ENCODE results near the gene INSYN1.

Gene INSYN1

GRCh38 chr15:73773428-73773827 lies 20.3 kb upstream of the INSYN1 start:
- DNase-seq (ENCODE audit: low spot score): no peak

GRCh38 chr15:73771385-73772045 lies 18.4 kb upstream of the INSYN1 start:
- DNase-seq (ENCODE audit: low spot score): no peak

GRCh38 chr15:73770050-73770449 lies 16.9 kb upstream of the INSYN1 start:
- DNase-seq (ENCODE audit: low spot score): no peak

GRCh38 chr15:73767806-73768501 lies 14.8 kb upstream of the INSYN1 start:
- no peak for DNase-seq (ENCODE audit: low spot score)

GRCh38 chr15:73766598-73766997 lies 13.4 kb upstream of the INSYN1 start:
- no peak for DNase-seq (ENCODE audit: low spot score)

- DNase-seq (ENCODE audit: low spot score): no peak
These were observed 12.6 kb upstream of the INSYN1 start for GRCh38 chr15:73765778-73766177.

GRCh38 chr15:73763931-73764330 lies 10.8 kb upstream of the INSYN1 start:
- no peak for DNase-seq (ENCODE audit: low spot score)

GRCh38 chr15:73760330-73761329 lies 7.5 kb upstream of the INSYN1 start:
- no peak for DNase-seq (ENCODE audit: low spot score)

GRCh38 chr15:73758461-73758860 lies 5.3 kb upstream of the INSYN1 start:
- DNase-seq (ENCODE audit: low spot score): no peak

- DNase-seq (ENCODE audit: low spot score): no peak
These were observed 4.4 kb upstream of the INSYN1 start for GRCh38 chr15:73757571-73757970.

GRCh38 chr15:73756947-73757513 lies 3.9 kb upstream of the INSYN1 start:
- DNase-seq (ENCODE audit: low spot score): no peak

GRCh38 chr15:73756390-73756789 lies 3.2 kb upstream of the INSYN1 start:
- no peak for DNase-seq (ENCODE audit: low spot score)

GRCh38 chr15:73755946-73756345 lies 2.8 kb upstream of the INSYN1 start:
- no peak for DNase-seq (ENCODE audit: low spot score)

GRCh38 chr15:73755481-73755880 lies 2.3 kb upstream of the INSYN1 start:
- no peak for DNase-seq (ENCODE audit: low spot score)

GRCh38 chr15:73754461-73754860 lies 1.3 kb upstream of the INSYN1 start:
- no peak for DNase-seq (ENCODE audit: low spot score)

GRCh38 chr15:73752806-73753193 lies 351 bp downstream of the INSYN1 start:
- DNase-seq (ENCODE audit: low spot score): no peak

GRCh38 chr15:73751899-73752805 lies 999 bp downstream of the INSYN1 start:
- DNase-seq (ENCODE audit: low spot score): no peak

GRCh38 chr15:73751511-73751898 lies 1.6 kb downstream of the INSYN1 start:
- no peak for DNase-seq (ENCODE audit: low spot score)

GRCh38 chr15:73750951-73751350 lies 2.2 kb downstream of the INSYN1 start:
- DNase-seq (ENCODE audit: low spot score): no peak

- no peak for DNase-seq (ENCODE audit: low spot score)
These were observed 2.7 kb downstream of the INSYN1 start for GRCh38 chr15:73750438-73750837.

GRCh38 chr15:73749971-73750370 lies 3.2 kb downstream of the INSYN1 start:
- no peak for DNase-seq (ENCODE audit: low spot score)

Data from CD4-positive, alpha-beta T cell treated with Interleukin-15 for 4 hours (primary cell).